Endothelial cell (in vitro differentiated cells): ENCODE results near the gene RPAIN. TPM values are rescaled to one million over a fixed set of nuclear protein-coding genes. Genes with fewer than 3 reads are reported as not detected.
A peak's percentile ranks its signal among the peaks of the same experiment; 100 is the strongest.

Experiments used
- DNase-seq: peaks from one replicate; pipeline ENCODE4 v3.0.0; 2021; ENCODE audit warnings: low spot score
- H3K27ac Mint-ChIP-seq: one replicate; pipeline ENCODE4 v1.8.0; 2021; ENCODE audit warnings: mixed read lengths, inconsistent platforms; ENCODE audit not compliant: unreplicated experiment
- H3K27me3 Mint-ChIP-seq: one replicate; pipeline ENCODE4 v1.8.0; 2021; ENCODE audit warnings: mild to moderate bottlenecking, moderate library complexity, mixed read lengths, inconsistent platforms; ENCODE audit not compliant: unreplicated experiment
- H3K36me3 Mint-ChIP-seq: one replicate; pipeline ENCODE4 v1.8.0; 2021; ENCODE audit warnings: mild to moderate bottlenecking, low read depth, mixed read lengths, inconsistent platforms; ENCODE audit not compliant: unreplicated experiment
- H3K4me1 Mint-ChIP-seq: one replicate; pipeline ENCODE4 v1.8.0; 2021; ENCODE audit warnings: mild to moderate bottlenecking, mixed read lengths, inconsistent platforms; ENCODE audit not compliant: unreplicated experiment
- H3K4me3 Mint-ChIP-seq: one replicate; pipeline ENCODE4 v1.8.0; 2021; ENCODE audit warnings: mild to moderate bottlenecking, mixed read lengths, inconsistent platforms; ENCODE audit not compliant: unreplicated experiment
- H3K9me3 Mint-ChIP-seq: one replicate; pipeline ENCODE4 v1.8.0; 2021; ENCODE audit warnings: mixed read lengths, inconsistent platforms; ENCODE audit not compliant: unreplicated experiment
- total RNA-seq: library from RNA; stranded (reverse); fragmentation: NEBNext Ultra II Directional; extraction: Animal tissue kit (Norgen Biotek cat#: 25700); gene quantifications from one replicate; pipeline ENCODE4 v1.2.1, GENCODE V29; 2021; ENCODE audit not compliant: unreplicated experiment
- TF ChIP-seq, protein P1 (sequence below): fragments of 200-600 bp; sonication (generic); IDR thresholded peaks from one replicate; pipeline ENCODE4 v1.5.0; 2021; ENCODE audit warnings: antibody characterized with exemption; ENCODE audit not compliant: unreplicated experiment

Gene RPAIN
- total RNA-seq, 1 donor from 2014 or later, result 47.7 TPM

DNA sequence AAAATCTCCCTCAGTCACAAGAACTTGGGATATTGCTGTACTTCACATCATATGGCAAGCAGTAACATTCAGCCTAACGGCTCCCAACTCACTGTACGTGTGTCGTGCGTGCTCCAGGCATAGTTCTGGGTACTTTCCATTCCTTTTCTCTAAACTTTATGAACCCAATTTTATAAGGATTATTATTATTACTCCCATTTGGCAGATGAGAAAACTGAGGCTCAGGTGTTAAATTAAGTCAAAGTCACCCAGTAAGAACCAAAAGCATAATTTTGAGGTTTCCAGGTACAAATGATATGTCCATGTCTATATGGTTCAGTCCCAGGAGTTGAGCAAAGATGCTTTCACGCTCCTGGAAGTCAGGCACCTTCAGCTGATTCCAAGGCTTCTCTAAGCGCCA is 23.7 kb downstream of the RPAIN start:
- no peaks in the 10 kb centered on the region for H3K9me3 Mint-ChIP-seq
- DNase-seq, result no peak
- no peak overlapping the region for H3K4me3 Mint-ChIP-seq
- TF ChIP-seq, protein P1, sequence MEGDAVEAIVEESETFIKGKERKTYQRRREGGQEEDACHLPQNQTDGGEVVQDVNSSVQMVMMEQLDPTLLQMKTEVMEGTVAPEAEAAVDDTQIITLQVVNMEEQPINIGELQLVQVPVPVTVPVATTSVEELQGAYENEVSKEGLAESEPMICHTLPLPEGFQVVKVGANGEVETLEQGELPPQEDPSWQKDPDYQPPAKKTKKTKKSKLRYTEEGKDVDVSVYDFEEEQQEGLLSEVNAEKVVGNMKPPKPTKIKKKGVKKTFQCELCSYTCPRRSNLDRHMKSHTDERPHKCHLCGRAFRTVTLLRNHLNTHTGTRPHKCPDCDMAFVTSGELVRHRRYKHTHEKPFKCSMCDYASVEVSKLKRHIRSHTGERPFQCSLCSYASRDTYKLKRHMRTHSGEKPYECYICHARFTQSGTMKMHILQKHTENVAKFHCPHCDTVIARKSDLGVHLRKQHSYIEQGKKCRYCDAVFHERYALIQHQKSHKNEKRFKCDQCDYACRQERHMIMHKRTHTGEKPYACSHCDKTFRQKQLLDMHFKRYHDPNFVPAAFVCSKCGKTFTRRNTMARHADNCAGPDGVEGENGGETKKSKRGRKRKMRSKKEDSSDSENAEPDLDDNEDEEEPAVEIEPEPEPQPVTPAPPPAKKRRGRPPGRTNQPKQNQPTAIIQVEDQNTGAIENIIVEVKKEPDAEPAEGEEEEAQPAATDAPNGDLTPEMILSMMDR, result no peak
- H3K36me3 Mint-ChIP-seq, result peaks cover 23% of the 10 kb centered on the region
- H3K4me1 Mint-ChIP-seq, result peaks cover 8% of the 10 kb centered on the region
- H3K27me3 Mint-ChIP-seq, result no peaks in the 10 kb centered on the region
- no peak overlapping the region for H3K27ac Mint-ChIP-seq

DNA sequence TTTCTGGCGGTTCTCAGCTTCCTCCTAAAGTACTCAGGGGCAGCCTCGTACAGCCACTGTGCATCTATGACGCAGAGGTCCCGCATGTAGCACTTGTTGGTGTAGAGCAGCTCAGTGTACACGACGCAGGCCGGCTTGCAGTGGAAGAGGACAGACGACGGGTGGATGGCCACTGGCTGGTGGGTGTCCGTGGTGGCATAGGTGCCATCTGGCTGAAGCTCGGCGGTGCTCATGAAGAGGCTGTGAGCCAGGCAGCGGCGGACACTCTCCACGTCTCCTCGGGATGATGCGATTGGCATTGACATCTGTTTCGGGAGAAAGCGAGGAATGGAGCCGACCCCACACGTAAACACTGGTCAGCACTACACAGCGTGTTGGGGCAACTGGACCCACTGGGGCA is 24.2 kb downstream of the RPAIN start:
- H3K36me3 Mint-ChIP-seq, result peaks cover 23% of the 10 kb centered on the region
- H3K4me3 Mint-ChIP-seq, result peak overlapping the region; percentile 42
- TF ChIP-seq, protein P1, result no peak
- H3K27me3 Mint-ChIP-seq, result no peaks in the 10 kb centered on the region
- H3K4me1 Mint-ChIP-seq, result peaks cover 8% of the 10 kb centered on the region
- no peak overlapping the region for H3K27ac Mint-ChIP-seq
- no peak for DNase-seq
- no peaks in the 10 kb centered on the region for H3K9me3 Mint-ChIP-seq

DNA sequence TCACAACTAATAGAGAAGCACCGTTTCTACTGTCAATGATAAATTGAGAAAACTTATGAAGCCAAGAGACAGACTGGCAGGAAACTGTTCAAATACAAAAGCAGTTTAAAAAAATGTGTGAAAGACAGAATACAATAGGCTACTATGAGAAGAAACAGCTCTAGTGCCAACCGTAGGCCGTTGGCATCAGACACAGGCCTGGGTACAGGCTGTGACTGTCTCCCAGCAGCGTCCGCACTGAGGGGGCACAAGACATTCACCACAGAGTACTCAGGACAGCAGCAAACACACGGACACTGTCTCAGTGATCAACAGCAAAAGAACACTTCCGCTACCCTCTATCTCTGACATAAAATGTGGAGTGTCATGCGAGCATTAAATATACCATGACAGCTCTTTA is 26.8 kb downstream of the RPAIN start:
- no peak overlapping the region for H3K27ac Mint-ChIP-seq
- DNase-seq, result no peak
- peaks cover 42% of the 10 kb centered on the region for H3K36me3 Mint-ChIP-seq
- no peaks in the 10 kb centered on the region for H3K9me3 Mint-ChIP-seq
- H3K27me3 Mint-ChIP-seq, result no peaks in the 10 kb centered on the region
- TF ChIP-seq, protein P1, result no peak
- H3K4me3 Mint-ChIP-seq, result no peak overlapping the region
- H3K4me1 Mint-ChIP-seq, result no peaks in the 10 kb centered on the region

DNA sequence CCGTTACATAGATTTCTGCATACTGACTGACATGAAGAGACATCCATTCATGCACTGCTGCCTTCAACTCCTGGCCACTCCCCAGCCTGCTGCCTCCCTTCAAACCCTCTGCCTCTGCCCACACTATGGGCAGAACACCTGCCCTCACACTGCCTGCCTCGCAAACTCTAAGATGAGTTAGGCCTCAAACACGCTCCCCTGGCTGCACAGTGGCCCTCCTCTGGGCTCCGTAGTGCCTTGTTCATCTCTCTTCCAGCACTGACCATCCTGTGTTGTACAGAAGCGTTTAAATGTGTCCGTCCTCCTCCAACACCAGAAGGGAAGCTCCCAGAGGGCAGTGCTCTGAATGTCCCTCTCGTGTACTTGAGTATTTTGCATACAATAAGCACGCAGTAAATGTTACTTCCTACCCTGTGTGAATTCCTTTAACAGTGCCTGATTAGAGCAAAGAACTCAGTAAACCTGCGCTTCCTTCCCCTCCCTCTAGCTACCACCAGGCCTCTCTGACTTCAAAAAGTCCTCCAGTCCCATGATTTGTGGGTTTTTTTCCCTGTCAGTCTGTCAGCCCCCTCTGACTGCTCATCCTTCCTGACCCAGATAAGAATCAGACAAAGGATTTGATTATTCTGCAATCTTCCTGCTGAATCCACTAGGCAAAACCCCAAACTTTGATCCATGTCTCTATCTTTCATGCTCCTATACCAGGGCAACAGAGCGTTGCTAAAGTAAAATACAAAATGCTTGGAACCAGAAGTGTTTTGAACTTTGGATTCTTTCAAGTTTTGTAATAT is 44.9 kb downstream of the RPAIN start:
- no peak for DNase-seq
- TF ChIP-seq, protein P1, result no peak
- peaks cover 5% of the 10 kb centered on the region for H3K27me3 Mint-ChIP-seq
- peak overlapping the region; percentile 18 for H3K4me3 Mint-ChIP-seq
- H3K4me1 Mint-ChIP-seq, result peaks cover 30% of the 10 kb centered on the region
- H3K27ac Mint-ChIP-seq, result no peak overlapping the region
- H3K9me3 Mint-ChIP-seq, result no peaks in the 10 kb centered on the region
- peaks cover 20% of the 10 kb centered on the region for H3K36me3 Mint-ChIP-seq

DNA sequence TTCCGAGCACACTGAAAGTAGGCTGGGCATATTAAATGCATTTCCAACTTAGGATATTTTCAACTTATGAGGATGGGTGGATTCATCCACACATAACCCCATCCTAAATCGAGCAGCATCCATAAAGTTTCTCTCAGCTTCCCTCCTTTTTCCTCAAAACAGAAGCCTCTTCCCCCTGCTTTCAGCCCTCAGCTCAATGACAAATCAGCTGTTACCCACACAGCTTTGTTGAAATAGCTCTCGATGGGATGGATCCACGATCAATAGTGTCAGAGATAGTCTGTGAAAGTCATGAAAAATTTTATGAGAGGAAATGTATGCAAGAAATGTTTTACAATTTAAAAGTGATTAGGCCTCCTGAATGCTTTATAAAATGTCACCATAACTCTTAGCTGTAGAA is 46.3 kb downstream of the RPAIN start:
- peaks cover 30% of the 10 kb centered on the region for H3K4me1 Mint-ChIP-seq
- H3K9me3 Mint-ChIP-seq, result no peaks in the 10 kb centered on the region
- TF ChIP-seq, protein P1, result no peak
- H3K27ac Mint-ChIP-seq, result no peak overlapping the region
- H3K36me3 Mint-ChIP-seq, result peaks cover 14% of the 10 kb centered on the region
- DNase-seq, result no peak
- peaks cover 5% of the 10 kb centered on the region for H3K27me3 Mint-ChIP-seq
- H3K4me3 Mint-ChIP-seq, result no peak overlapping the region
